ENCODE results near the gene ASIC1.

The ASIC1 gene

DNA sequence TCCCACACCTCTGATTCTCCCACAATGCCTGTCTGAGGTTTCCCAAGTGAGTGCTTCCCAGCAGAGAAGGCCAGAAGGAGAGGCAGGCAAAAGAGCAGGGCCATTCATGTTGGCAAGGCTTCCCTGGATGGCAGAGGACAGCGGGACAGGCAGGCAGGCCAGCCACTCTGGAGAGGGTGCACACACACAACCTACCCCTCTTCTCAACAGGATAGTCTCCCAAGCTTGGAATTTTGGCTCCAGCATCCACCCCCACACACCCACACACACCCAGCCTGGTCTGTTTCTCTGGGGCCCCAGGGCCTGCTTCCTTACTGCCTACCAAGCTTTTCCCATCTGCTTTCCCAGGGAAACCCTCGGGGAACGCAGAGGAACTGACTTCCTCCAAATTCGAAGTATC lies 16.7 kb upstream of the ASIC1 start:
- in situ Hi-C loops (cut with MboI; ENCODE audit: low sequenced_read_pairs): no loop called here

DNA sequence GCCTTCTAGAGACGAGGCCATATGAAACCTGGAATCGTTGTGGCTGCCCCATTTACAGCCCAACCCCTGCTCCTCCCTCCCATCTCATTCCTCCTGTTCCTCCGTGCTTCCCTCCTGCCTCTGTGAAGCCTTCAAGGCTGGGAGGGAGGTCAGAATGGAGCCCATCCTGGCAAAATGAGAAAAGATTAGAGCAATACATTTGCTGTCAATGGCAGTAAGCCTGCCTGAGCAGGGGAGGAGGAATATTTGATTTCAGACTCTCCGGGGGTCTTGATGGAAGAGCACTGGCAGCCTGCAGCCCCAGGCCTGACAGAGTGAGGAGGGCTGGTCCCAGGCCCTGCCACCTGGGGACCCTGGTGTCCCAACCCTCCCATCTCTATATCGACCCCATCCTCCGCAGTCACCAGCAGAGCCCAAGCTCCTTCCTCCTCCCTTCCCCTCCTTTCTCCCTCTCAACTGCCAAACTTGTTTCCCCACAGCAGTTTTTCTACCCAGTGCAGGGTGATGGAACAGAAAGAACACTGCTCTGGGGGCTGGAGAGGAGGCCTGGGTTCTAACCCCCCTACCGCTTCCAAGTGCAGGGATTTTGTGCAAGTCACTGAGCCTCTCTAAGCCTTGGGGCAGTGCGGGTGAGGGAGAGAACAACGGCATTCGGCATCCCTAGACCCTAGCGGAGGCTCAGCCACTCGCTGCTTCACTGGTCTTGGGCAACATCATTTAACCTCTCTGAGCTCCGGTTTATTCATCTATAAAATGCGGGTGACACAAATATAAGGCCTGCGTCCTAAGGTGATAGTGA lies 16.1 kb upstream of the ASIC1 start:
- in situ Hi-C loops (cut with MboI; ENCODE audit: low sequenced_read_pairs): no loop called here

DNA sequence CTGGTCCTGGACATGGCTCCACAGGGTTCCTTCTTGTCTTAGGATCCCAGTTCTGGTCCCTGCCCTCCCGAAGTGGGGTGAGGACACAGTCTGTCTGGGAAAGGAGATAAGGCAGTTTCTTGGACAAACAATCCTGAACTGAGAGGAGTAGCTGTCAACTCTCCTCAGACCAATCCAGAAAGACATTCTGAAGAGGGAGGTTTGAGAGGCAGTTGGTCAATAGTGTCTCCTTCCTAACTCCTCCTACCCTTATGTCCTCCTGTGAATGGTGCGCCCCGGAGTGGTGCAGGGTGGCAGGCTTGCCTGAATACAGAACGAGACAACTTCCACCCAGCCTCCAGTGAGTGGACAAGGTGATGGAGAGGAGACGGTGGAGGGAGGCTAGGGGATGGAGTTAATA lies 15.4 kb upstream of the ASIC1 start:
- in situ Hi-C loops (cut with MboI; ENCODE audit: low sequenced_read_pairs): no loop called here

DNA sequence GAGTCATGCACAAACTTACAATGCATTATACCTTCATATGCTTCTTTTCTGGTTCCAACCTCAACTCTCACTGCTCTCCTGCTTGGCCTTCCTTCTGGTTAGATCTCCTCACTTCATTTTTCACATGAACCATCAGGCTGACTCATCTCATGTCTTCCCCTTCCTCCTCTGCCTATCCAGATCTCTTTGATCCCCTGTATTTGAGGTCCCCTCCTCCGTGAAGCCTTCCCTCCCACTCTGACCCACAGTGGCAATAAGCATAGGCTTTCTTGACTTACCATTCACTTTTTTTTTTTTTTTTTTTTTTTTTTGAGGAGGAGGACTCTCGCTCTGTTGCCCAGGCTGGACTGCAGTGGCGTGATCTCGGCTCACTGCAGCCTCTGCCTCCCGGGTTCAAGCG lies 14.7 kb upstream of the ASIC1 start:
- in situ Hi-C loops (cut with MboI; ENCODE audit: low sequenced_read_pairs): no loop called here

DNA sequence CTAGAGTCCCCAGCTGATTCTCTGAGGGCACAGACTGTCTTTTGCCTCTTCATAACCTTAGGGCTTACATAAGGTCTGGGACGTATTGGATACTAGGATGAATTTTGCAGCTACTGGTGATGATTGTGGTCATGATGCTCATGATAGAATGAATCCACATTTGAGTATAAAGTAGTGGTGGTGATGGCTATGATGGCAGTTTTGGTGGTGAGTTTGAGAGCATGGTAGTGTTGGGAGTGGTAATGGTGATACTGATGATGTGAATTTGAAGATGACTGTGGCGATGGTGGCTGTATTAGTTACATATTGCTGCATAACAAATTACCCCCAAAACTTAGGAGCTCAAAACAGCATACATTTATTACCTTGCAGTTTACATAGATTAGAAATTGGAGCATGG lies 14.1 kb upstream of the ASIC1 start:
- in situ Hi-C loops (cut with MboI; ENCODE audit: low sequenced_read_pairs): no loop called here

DNA sequence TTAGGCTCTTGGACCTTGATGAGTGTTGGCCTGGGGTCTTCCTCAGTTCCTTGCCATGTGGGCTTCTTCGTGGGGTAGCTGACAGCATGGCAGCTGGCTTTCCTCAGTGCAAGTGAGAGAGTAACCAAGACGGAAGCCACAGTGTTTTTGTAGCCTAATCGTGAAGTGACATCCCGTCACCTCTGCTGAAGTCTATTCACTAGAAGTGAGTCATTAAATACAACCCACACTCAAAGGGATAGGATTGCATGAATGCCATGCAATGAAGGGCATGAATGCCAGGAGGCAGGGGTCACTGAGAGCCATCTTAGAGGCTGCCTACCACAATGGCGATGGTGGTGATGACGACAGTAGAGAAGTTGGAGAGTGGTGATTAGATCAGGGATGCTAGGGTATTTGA lies 13.5 kb upstream of the ASIC1 start:
- in situ Hi-C loops (cut with MboI; ENCODE audit: low sequenced_read_pairs): no loop called here

DNA sequence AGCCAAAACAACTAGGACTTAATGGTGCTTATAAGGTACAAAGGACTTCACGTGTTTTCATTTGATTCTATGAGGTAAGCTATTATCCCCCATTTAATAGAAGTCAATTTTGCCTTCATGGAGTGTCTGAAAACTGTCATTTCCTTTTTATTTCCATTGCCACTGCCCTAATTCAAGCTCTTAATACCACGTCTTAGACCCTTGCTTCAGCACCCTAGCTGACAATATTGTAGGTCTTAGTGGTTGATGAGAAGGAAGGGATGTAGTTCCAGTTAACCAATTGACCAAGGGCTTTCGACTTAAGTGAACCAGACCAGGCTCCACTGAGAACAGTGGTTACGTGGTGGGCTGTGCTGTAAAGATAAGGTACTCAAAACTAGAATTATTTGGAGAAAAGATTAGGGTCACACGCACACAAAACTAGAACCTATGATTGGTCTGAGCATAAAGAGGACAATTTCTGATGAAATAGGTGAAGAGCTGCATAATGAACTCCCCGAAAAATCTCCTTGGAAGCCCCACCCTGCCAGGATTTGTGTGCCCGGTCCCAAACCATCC lies 9.6 kb upstream of the ASIC1 start:
- in situ Hi-C loops (cut with MboI; ENCODE audit: low sequenced_read_pairs): no loop called here

DNA sequence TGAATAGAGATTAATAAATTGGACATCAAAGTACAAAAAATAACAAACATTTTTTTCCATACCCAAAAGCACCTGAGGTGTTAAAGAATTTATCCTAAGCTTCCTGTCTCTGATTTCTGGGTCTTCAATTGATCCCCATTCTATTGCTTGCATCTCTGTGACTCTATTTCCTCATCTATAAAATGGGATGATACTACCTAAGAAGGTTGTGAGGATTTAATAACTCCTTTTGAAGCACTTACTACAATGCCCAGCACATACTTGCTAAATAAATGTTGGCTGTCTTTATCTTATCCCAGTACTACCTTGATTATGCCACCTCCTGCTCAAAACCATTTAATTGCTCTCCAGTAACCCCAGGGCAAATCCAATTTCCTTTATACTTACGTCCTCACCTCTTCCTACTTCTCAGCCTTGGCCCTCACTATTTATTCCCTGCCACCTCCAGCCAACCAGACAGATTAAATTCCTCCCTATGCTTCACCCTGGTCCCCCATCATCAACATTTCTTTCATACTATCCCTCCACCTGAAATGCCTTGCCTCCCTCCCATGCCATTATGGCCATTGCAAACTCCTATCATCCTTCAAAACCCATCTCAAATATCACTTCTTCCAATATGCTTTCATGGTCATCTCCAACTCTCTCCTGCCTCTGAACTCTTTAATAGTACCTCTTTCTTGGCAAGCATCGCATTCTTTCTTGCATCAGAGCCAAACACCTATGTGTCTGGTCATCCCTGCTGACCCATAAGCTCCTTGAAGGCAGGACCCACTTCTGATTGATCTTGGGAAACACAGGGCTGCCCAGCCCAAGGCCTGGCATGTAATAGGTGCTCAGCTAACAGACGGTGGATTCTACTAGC lies 7.9 kb upstream of the ASIC1 start:
- in situ Hi-C loops (cut with MboI; ENCODE audit: low sequenced_read_pairs): no loop called here

DNA sequence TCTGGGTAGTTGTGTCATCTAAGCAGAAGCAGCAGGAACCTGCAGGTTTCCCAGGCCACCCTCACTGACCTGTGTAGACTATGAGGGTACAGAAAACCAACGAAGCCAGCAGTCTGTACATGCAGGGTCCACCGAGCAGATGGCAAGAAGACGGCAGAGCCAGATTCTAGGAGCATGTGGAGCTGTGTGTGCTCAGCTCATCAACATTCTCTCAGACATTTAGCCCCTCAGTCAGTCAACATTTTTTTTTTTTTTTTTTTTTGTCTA lies 7.3 kb upstream of the ASIC1 start:
- in situ Hi-C loops (cut with MboI; ENCODE audit: low sequenced_read_pairs): no loop called here

DNA sequence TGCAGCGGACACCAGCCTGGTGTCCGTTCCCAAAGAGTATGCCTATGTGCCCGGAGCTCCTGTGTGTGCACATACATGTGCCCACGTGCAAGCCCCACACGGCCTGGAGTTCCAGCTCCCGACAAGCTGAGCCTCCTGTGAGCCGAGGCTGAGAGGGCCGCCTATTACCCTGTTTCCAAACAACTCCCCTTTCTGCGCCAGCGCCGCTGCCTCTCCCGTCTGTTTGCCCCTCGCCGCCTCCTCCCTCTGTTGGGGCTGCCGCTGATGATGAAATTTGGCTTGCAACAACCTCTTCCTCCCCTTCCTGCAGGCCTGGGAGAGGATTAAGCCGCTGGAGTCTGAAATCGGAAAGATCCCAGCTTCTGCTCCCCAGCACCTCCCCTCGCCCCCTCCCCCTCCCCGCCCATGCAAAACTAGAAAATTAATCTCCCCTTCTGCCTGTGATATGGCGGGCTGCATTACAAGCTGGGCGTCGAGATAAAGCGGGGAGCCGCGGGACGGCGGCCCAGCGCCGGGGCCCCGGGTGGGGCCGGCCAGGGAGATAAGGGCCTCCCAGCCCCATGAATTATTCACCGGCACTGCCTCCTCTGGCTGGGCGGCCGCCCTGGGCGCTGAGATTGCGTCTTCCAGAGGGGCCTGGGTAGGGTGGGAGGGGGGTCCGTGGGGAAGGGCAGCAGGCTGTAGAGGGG lies 6.8 kb upstream of the ASIC1 start:
- in situ Hi-C loops (cut with MboI; ENCODE audit: low sequenced_read_pairs): no loop called here

DNA sequence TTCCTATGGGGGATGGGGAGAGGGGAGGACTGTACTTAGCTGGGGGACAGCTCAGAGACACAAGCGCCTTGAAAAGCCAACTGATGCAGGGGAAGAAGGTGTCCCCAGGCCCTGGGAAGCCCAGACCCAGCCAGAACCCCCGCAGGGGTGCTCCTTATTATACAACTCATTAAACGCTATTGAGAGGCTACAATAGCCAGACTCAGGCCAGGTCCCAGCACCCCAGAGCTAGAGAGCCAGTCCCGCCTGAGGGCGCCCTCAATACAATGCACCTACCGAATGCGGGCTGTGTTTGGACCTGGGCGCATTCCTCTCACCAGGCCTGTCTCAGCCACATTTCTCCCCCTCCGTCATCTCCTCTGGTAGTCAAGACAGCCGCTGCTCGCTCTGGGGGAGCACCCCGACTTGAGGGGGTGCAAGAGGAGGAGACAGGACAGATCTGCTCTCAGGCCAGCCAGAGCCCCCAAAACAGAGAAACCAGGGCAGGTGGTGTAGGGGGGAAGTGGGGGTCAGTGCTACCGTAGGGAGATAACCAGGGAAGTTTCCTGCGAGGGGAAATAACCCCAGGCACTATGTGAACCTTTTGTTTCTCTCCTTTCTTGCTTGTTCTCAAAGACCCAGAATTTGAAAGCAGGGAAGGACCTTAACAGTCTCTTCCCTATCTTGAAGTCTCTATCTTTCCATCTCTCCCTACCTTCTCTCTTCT lies 6.1 kb upstream of the ASIC1 start:
- in situ Hi-C loops (cut with MboI; ENCODE audit: low sequenced_read_pairs): no loop called here

DNA sequence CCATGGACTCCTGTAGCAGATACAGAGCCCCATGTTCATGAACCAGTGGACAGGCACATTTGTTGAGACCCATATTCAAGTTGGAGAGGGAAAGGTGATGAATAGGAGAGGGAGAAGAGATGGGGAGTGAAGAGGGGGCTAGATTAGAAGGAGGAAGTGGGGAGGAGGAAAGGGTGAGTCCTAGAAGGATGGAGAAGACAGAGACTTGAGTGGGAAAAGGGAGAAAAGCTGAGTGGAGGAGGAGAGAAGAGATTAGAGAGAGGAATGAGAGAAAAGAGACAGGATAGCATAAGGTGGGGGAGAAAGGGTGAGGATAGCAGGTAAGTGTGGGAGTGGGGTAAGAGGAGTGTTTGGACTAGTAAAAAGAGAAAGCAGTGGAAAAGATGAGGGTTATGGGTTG lies 4.9 kb upstream of the ASIC1 start:
- in situ Hi-C loops (cut with MboI; ENCODE audit: low sequenced_read_pairs): no loop called here

DNA sequence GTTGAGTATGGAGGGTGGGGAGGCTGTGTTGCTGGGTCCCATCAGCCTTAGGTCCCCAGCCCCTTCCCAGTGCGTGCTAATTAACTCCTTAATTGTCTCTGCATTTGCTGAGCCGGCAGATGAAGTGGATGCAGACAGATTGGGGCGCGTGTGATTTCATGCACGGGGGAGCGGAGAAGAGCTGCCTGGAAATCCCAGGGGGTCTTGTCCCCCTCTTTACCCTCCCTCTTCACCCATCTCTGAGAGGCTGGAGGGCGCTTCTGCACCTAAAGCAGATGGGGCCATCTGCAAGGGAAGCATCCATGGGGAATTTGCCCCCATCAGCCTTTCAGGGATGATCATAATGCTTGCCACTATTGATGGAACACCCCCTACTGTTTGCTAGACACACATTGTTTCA lies 4.4 kb upstream of the ASIC1 start:
- in situ Hi-C loops (cut with MboI; ENCODE audit: low sequenced_read_pairs): no loop called here

DNA sequence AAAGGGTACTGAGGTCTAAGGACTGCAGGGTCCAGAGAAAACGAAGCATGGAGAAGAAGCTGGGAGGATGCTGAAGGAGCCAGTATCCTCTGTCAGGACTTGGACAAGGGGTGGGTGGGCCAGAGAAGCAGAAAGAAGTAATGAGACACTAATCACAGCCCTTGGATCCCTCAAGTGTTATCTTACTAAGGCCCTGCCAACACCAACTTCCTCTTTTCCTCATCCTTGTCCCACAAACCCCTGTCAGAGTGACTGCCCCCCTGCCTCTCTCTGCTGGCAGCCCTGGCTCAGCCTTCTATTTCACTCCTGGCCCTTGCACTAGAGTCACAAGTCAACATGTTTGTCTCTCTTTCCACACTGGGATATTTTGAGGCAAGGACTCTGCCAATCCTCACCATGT lies 3.8 kb upstream of the ASIC1 start:
- in situ Hi-C loops (cut with MboI; ENCODE audit: low sequenced_read_pairs): no loop called here

DNA sequence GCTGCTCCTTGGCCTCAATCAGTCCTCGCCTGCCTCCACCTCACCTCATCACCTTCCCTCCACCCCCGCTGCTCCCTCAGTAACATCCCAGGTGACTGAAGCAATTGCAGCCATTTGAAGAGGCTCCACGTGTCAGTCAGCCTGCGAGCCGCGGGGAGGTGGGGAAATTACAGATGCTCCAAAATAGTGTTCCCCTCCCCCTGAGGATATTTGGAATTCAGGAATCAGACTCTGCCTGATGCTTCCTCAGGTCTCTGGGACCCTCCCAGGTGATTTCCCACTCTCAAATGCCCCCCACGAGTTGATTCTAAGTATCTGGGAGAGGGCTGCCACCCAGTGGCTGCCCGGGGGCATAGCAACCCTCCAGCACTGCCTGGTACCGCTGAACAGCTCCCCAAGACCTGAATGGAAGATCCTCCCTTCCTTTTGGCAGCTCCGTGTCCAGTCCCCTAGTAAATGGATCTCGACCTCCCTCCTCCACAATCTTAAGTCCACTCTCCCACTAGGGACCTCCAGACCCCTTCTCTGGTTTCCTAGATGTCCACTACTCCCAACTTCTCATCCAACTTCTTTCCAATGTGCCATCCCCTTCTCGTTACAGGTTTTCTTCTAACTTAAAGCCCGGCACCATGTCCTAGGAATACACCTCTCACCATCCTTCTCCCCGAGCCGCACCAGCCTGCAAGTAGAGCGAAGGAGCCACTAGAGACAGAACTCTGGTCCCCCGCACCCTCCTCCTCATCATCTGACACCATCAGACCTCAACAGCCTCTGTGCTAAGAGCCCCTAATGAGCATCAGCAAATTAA lies 1.4 kb upstream of the ASIC1 start:
- in situ Hi-C loops (cut with MboI; ENCODE audit: low sequenced_read_pairs): no loop called here

DNA sequence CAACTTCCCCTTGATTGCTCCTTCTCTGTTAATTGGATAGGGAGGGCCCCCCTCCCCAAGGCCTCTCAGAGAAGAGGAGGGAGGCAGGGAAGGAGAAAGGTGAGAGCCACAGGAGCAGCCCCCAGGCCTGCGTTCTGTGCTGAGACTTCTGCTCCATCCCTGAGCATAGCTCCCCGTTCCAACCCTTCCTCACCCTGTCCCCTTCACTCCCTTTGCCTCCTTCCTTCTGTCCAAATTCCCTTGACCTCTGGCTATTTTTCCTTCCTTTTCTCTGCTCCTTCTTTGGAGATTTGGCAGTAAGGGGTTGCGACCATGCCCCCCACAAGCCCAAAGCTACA lies 788 bp upstream of the ASIC1 start:
- in situ Hi-C loops (cut with MboI; ENCODE audit: low sequenced_read_pairs): no loop called here

DNA sequence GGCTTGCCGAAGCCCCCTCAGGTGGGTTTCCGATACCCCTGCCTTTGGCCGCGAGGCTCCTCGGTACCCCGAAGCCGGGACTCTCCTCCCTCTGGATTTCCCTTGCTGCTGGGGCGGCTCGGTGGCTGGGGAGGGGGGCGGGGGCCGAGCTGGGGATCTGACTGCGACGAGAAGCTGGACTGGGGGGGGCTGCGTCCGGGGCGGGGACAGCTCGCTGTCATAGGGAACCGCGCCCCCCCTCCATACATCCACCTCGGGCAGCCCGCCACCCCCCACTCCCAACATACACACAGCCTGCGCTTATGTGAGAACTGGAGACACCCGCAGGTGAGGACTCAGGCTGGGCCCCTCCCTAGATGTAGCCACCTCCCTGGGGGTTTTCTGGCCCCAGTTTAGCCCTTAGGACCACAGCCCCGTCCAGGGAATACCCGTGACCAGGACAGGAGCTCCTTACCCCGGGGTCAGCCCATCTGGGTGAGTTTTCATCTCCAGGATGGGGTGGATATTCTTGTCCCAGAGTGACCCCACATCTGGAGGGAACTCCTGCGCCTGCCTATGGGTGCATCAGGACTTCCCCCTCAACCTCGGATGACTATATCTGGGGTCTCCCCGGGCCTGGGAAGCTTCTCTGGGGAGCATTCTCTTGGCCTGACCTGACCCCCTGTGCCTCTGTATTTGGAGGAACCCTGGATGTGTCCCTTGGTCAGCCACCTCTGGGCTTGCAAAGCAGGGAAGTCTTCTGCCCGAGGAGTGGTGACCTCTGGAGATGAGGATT lies 687 bp downstream of the ASIC1 start:
- in situ Hi-C loops (cut with MboI; ENCODE audit: low sequenced_read_pairs): no loop called here

DNA sequence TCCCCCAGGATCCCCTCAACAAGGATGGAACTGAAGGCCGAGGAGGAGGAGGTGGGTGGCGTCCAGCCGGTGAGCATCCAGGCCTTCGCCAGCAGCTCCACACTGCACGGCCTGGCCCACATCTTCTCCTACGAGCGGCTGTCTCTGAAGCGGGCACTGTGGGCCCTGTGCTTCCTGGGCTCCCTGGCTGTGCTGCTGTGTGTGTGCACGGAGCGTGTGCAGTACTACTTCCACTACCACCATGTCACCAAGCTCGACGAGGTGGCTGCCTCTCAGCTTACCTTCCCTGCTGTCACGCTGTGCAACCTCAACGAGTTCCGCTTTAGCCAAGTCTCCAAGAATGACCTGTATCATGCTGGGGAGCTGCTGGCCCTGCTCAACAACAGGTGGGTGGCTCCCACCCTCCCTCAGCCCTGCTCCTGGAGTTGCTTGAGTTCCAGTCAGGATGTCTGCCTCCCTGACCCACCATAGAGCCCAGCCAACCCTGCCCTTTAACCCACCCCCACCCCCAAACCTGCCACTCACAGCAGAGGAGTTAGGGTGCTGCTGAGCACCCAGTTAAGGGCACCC lies 1.4 kb downstream of the ASIC1 start:
- in situ Hi-C loops (cut with MboI; ENCODE audit: low sequenced_read_pairs): no loop called here

DNA sequence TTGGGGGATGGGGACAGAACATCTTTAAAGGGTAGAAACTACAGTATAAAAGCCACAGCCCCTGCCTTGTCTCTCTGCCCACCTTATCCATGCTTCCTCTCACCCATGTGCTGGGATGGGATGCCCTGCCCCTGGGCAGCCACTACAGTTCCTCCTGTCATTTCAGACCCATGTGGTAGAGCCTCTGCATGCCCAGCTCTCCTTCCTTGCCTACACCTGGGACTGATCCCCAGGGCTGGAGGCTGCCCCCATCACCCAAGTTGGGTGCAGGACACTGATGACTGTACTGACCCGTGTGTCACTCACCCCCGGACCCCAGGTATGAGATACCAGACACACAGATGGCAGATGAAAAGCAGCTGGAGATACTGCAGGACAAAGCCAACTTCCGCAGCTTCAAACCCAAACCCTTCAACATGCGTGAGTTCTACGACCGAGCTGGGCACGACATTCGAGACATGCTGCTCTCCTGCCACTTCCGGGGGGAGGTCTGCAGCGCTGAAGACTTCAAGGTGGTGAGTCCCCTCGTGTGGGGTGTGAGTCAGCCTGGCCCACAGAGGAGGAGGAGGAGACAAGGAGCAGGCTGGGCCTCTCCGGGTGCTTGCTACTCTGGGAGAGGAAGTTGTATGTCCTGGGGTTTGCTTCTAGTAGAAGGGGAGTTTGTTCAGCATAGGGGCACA lies 2.2 kb downstream of the ASIC1 start:
- in situ Hi-C loops (cut with MboI; ENCODE audit: low sequenced_read_pairs): no loop called here

Measured in hTERT RPE-1 (cell line).